SKM-1 (cell line): Measurements from ENCODE around the gene CALCR.
A peak's percentile ranks its signal among the peaks of the same experiment; 100 is the strongest.
"Not testable (repeated sequence)": the region's sequence is repeated elsewhere in the genome, so short reads cannot be mapped to it uniquely, and the experiment has no call there.

Source experiments
- DNase-seq: peaks from one replicate; lab custom pipeline; 2025; ENCODE audit not compliant: unreplicated experiment; lab: John Stamatoyannopoulos, UW

CALCR gene

GRCh38 chr7:93562106-93562505 lies 12.4 kb downstream of the CALCR start:
- no peak for DNase-seq

GRCh38 chr7:93559639-93560491 lies 14.7 kb downstream of the CALCR start:
- DNase-seq = peak; percentile 67

GRCh38 chr7:93558705-93559614 lies 15.6 kb downstream of the CALCR start:
- no peak for DNase-seq

- DNase-seq = no peak
Measured at GRCh38 chr7:93551931-93552330, 22.6 kb downstream of the CALCR start.

GRCh38 chr7:93551063-93551895 lies 23.2 kb downstream of the CALCR start:
- peak; percentile 14 for DNase-seq

GRCh38 chr7:93547716-93548115 lies 26.8 kb downstream of the CALCR start:
- DNase-seq = no peak

- no peak for DNase-seq
Measured at GRCh38 chr7:93544691-93545090, 29.8 kb downstream of the CALCR start.

- no peak for DNase-seq
Measured at GRCh38 chr7:93538061-93538460, 36.5 kb downstream of the CALCR start.

GRCh38 chr7:93535616-93536015 lies 38.9 kb downstream of the CALCR start:
- DNase-seq = no peak

GRCh38 chr7:93530701-93531100 lies 43.8 kb downstream of the CALCR start:
- DNase-seq = no peak

GRCh38 chr7:93516834-93517233 lies 57.7 kb downstream of the CALCR start:
- no peak for DNase-seq

GRCh38 chr7:93515144-93515543 lies 59.4 kb downstream of the CALCR start:
- DNase-seq = no peak

- DNase-seq = no peak
Measured at GRCh38 chr7:93509303-93509702, 65.2 kb downstream of the CALCR start.

GRCh38 chr7:93503088-93503487 lies 71.4 kb downstream of the CALCR start:
- DNase-seq = no peak

GRCh38 chr7:93491860-93492259 lies 82.7 kb downstream of the CALCR start:
- DNase-seq = not testable (repeated sequence)

GRCh38 chr7:93476491-93477344 lies 97.8 kb downstream of the CALCR start:
- DNase-seq = no peak

GRCh38 chr7:93475811-93476210 lies 98.7 kb downstream of the CALCR start:
- DNase-seq = no peak

GRCh38 chr7:93471456-93471855 lies 103.1 kb downstream of the CALCR start:
- no peak for DNase-seq

GRCh38 chr7:93463764-93464163 lies 110.8 kb downstream of the CALCR start:
- no peak for DNase-seq

- DNase-seq = no peak
Measured at GRCh38 chr7:93461350-93461749, 113.2 kb downstream of the CALCR start.
